ENCODE data around the gene SCGB1C2.

GRCh38 chr17:142102-142661 is 4.8 kb downstream of the SCGB1C2 start:
- no peak for TF ChIP-seq POLR2A (IDR thresholded peaks at IDR 0.05)
- TF ChIP-seq CTCF (IDR thresholded peaks at IDR 0.05): no peak
